Activated B cell treated with CpG ODN at 0.5 μM for 24 hours (primary cell): ENCODE measurements around the gene PWWP2B. TPM values are rescaled to one million over a fixed set of nuclear protein-coding genes. Genes with fewer than 3 reads are reported as not detected.

ENCODE experiments used
- ATAC-seq: fragments of 200-7000 bp; cut with Tn5 transposase; one replicate; pipeline ENCODE4 v1.10.0; 2021; ENCODE audit warnings: low read depth, mild to moderate bottlenecking, moderate library complexity
- CTCF ChIA-PET: fragments of 350-600 bp; sonication (Branson Sonifier 250); formaldehyde crosslinking; loops from one replicate; lab custom pipeline; 2021; ENCODE audit warnings: antibody characterized with exemption; lab: Charles Lee
- POLR2A ChIA-PET: fragments of 350-600 bp; sonication (Branson Sonifier 250); formaldehyde crosslinking; loops from one replicate; lab custom pipeline; 2021; ENCODE audit warnings: antibody characterized with exemption; lab: Charles Lee
- DNase-seq: peaks from one replicate; pipeline ENCODE4 v3.0.0; 2022
- H3K27ac Mint-ChIP-seq: one replicate; pipeline ENCODE4 v1.8.0; 2020; ENCODE audit warnings: mixed read lengths
- H3K27me3 Mint-ChIP-seq: one replicate; pipeline ENCODE4 v1.8.0; 2021; ENCODE audit warnings: mixed read lengths
- H3K36me3 Mint-ChIP-seq: one replicate; pipeline ENCODE4 v1.8.0; 2021; ENCODE audit warnings: low read depth, mixed read lengths
- H3K4me1 Mint-ChIP-seq: one replicate; pipeline ENCODE4 v1.8.0; 2021; ENCODE audit warnings: mixed read lengths
- H3K4me3 Mint-ChIP-seq: one replicate; pipeline ENCODE4 v1.8.0; 2020; ENCODE audit warnings: mild to moderate bottlenecking, mixed read lengths
- H3K9me3 Mint-ChIP-seq: one replicate; pipeline ENCODE4 v1.8.0; 2020; ENCODE audit warnings: mixed read lengths
- CTCF ChIP-seq: fragments of 200-600 bp; IDR thresholded peaks from one replicate; pipeline ENCODE4 v1.8.0; 2022; ENCODE audit warnings: antibody characterized with exemption, mild to moderate bottlenecking
- intact Hi-C: fragments of 100-400 bp; cut with micrococcal nuclease; formaldehyde crosslinking; loops from one replicate; pipeline ENCODE4 v1.15.1; 2024
- total RNA-seq: library from RNA; stranded (reverse); gene quantifications from 2 replicates; pipeline ENCODE4 v1.2.3, GENCODE V29; 2022

PWWP2B gene
- total RNA-seq, 1 donor from 2014 or later = 13.4 TPM

- CTCF ChIA-PET = no interaction called here
- intact Hi-C loops = no loop called here
- Mint-ChIP-seq H3K4me3 (no peak overlapping the region), H3K27me3 (no peaks in the 10 kb centered on the region), H3K36me3 (peaks cover 23% of the 10 kb centered on the region), H3K9me3 (no peaks in the 10 kb centered on the region), H3K27ac (no peak overlapping the region), H3K4me1 (peaks cover 46% of the 10 kb centered on the region)
- POLR2A ChIA-PET = no interaction called here
- no peak for TF ChIP-seq CTCF
- DNase-seq (no peak), ATAC-seq (no peak)
Measured at GRCh38 chr10:132404169-132404880, 7.3 kb downstream of the PWWP2B start.

DNA sequence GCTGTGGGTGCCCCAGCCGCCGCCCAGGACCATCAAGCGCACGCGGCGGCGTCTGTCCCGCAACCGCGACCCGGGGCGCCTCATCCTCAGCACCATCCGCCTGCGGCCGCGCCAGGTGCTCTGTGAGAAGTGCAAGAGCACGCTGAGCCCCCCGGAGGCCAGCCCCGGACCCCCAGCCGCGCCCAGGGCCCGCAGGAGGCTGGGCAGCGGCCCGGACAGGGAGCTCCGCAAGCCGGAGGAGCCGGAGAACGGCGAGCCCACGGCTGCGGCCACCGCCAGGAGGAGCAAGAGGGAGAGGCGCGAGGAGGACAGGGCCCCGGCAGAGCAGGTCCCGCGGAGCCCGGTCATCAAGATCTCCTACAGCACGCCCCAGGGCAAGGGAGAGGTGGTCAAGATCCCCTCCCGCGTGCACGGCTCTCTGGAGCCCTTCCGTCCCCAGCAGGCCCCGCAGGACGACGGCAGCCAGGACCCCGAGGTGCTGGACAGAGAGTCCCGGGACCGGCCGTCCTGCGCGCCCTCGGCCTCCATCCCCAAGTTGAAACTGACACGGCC lies 8.0 kb downstream of the PWWP2B start:
- no peak for TF ChIP-seq CTCF
- no peak overlapping the region for H3K4me3 Mint-ChIP-seq
- ChIA-PET POLR2A (no interaction called here), CTCF (no interaction called here)
- H3K27ac Mint-ChIP-seq = no peak overlapping the region
- no peaks in the 10 kb centered on the region for H3K27me3 Mint-ChIP-seq
- DNase-seq (no peak), ATAC-seq (no peak)
- intact Hi-C loops = no loop called here
- no peaks in the 10 kb centered on the region for H3K9me3 Mint-ChIP-seq
- peaks cover 27% of the 10 kb centered on the region for H3K36me3 Mint-ChIP-seq
- H3K4me1 Mint-ChIP-seq = peaks cover 44% of the 10 kb centered on the region

DNA sequence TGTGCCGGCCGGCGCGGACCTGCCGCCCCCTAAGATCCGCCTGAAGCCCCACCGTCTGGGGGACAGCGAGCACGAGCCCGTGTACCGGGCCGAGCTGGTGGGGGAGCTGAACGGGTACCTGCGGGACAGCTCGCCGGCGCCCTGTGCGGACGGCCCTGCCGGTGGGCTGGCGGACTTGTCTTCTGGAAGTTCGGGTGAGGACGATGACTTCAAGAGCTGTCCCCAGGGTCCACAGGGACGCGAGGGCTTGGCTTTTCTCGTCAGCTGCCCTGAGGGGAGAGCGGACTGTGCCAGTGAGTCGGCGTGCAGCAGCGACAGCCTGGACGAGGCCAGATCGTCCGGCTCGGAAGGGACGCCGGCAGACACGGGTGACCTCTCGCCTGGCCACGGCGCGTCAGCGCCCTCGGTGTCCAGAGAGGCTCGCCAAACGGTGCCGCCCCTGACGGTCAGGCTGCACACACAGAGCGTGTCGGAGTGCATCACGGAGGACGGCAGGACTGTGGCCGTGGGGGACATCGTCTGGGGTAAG lies 8.5 kb downstream of the PWWP2B start:
- ATAC-seq (no peak), DNase-seq (no peak)
- Mint-ChIP-seq H3K27ac (no peak overlapping the region), H3K4me1 (peaks cover 40% of the 10 kb centered on the region), H3K9me3 (no peaks in the 10 kb centered on the region), H3K36me3 (peaks cover 31% of the 10 kb centered on the region), H3K27me3 (no peaks in the 10 kb centered on the region), H3K4me3 (no peak overlapping the region)
- ChIA-PET POLR2A (no interaction called here), CTCF (interaction anchor here (1.0 kb wide), 1 partner anchor 8 kb away, joined by 3 read pairs; no protein-coding TSS in a partner anchor)
- TF ChIP-seq CTCF = no peak
- intact Hi-C loops = no loop called here

GRCh38 chr10:132406181-132406580 lies 9.2 kb downstream of the PWWP2B start:
- Mint-ChIP-seq H3K27ac (no peak overlapping the region), H3K4me1 (peaks cover 36% of the 10 kb centered on the region), H3K27me3 (no peaks in the 10 kb centered on the region), H3K4me3 (no peak overlapping the region), H3K9me3 (no peaks in the 10 kb centered on the region), H3K36me3 (peaks cover 31% of the 10 kb centered on the region)
- ChIA-PET CTCF (interaction anchor here (1.0 kb wide), 1 partner anchor 9 kb away, joined by 3 read pairs; no protein-coding TSS in a partner anchor), POLR2A (interaction anchor here (0.9 kb wide), 1 partner anchor 15 kb away, joined by 3 read pairs; no protein-coding TSS in a partner anchor)
- DNase-seq (no peak), ATAC-seq (no peak)
- intact Hi-C loops = no loop called here
- TF ChIP-seq CTCF = no peak

DNA sequence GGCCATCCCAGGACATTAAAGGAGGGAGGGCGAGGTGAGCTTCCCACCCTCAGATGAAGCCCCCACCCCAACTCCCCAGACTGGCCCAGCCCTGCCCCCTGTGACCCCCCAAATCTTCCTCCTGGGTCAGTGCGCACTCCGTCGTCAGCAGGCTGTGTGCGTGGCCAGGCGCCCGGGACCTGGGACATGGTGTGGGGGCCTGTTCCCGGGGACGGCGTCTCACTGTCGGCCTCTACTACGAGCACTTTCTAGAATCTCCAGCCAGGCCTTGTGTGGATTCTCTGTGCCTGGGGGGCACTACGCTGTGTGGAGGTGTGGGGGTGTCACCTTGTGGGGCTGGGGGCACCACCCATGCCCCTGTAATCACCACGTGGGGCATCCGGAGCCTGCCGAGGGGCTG lies 9.8 kb downstream of the PWWP2B start:
- no peak overlapping the region for H3K27ac Mint-ChIP-seq
- CTCF ChIA-PET = interaction anchor here (1.0 kb wide), 1 partner anchor 9 kb away, joined by 3 read pairs; no protein-coding TSS in a partner anchor
- no peaks in the 10 kb centered on the region for H3K9me3 Mint-ChIP-seq
- peaks cover 31% of the 10 kb centered on the region for H3K36me3 Mint-ChIP-seq
- peaks cover 35% of the 10 kb centered on the region for H3K4me1 Mint-ChIP-seq
- H3K4me3 Mint-ChIP-seq = no peak overlapping the region
- no peak for ATAC-seq
- POLR2A ChIA-PET = interaction anchor here (0.6 to 0.9 kb wide), 2 partner anchors 14 to 40 kb away, joined by 3 read pairs; no protein-coding TSS in a partner anchor
- no peak for DNase-seq
- H3K27me3 Mint-ChIP-seq = no peaks in the 10 kb centered on the region
- intact Hi-C loops = no loop called here
- TF ChIP-seq CTCF = no peak
